K562 (cell line): ENCODE results near the gene HOXB1. TPM values are rescaled to one million over a fixed set of nuclear protein-coding genes. Genes with fewer than 3 reads are reported as not detected.

Experiments
- ASH1L ChIP-seq: fragments of 450-650 bp; IDR thresholded peaks from 2 replicates; pipeline ENCODE4 v1.6.1; 2018; ENCODE audit warnings: borderline replicate concordance, mild to moderate bottlenecking, low read depth; ENCODE audit not compliant: partially characterized antibody
- C11orf30 ChIP-seq: fragments of 450-650 bp; IDR thresholded peaks from 2 replicates; pipeline ENCODE4 v1.6.1; 2016; ENCODE audit warnings: low read depth, mild to moderate bottlenecking
- CEBPB ChIP-seq: fragments of 450-650 bp; IDR thresholded peaks from 2 replicates; pipeline ENCODE4 v1.6.1; 2016; ENCODE audit warnings: missing genetic modification characterization, missing compliant biosample characterization
- CEBPG ChIP-seq, 3 experiments: fragments of 200-800 bp in 1 of 3; sonication (Bioruptor generic) in 1 of 3; sonication (generic) in 1 of 3; formaldehyde crosslinking in 1 of 3; IDR thresholded peaks in 2 of 3; conservative IDR thresholded peaks in 1 of 3; 2 replicates each; pipeline versions ENCODE4 v1.6.1 to v1.8.0; 2016 to 2022; ENCODE audit warnings: missing compliant biosample characterization in 2 of 3, missing genetic modification characterization in 2 of 3, mild to moderate bottlenecking in 1 of 3, missing genetic modification reagents in 1 of 3
- DPF2 ChIP-seq: fragments of 450-650 bp; IDR thresholded peaks from 2 replicates; pipeline ENCODE4 v1.6.1; 2016
- GABPA ChIP-seq: fragments of 200-800 bp; sonication (Bioruptor generic); conservative IDR thresholded peaks from 2 replicates; pipeline ENCODE4 v1.6.1; 2016; ENCODE audit warnings: low read depth, missing genetic modification characterization, missing compliant biosample characterization
- HMG20A ChIP-seq: fragments of 450-650 bp; formaldehyde crosslinking; conservative IDR thresholded peaks from 2 replicates; pipeline ENCODE4 v1.4.0; 2020; ENCODE audit warnings: mild to moderate bottlenecking, mixed read lengths
- L3MBTL2 ChIP-seq: fragments of 450-650 bp; IDR thresholded peaks from 2 replicates; pipeline ENCODE4 v1.6.1; 2016; ENCODE audit warnings: mild to moderate bottlenecking, moderate library complexity
- LEF1 ChIP-seq: fragments of 450-650 bp; IDR thresholded peaks from 2 replicates; pipeline ENCODE4 v1.6.1; 2016; ENCODE audit warnings: mild to moderate bottlenecking
- MIER1 ChIP-seq: fragments of 450-650 bp; IDR thresholded peaks from 2 replicates; pipeline ENCODE4 v1.6.1; 2016; ENCODE audit warnings: antibody characterized with exemption, mild to moderate bottlenecking, low read depth
- SMAD4 ChIP-seq: fragments of 250-450 bp; sonication (Bioruptor Pico); conservative IDR thresholded peaks from 2 replicates; pipeline ENCODE4 v1.8.0; 2021; ENCODE audit warnings: inconsistent platforms, mild to moderate bottlenecking, moderate library complexity
- SMARCC2 ChIP-seq: fragments of 450-650 bp; IDR thresholded peaks from 2 replicates; pipeline ENCODE4 v1.6.1; 2017; ENCODE audit warnings: antibody characterized with exemption, moderate library complexity, mild to moderate bottlenecking, low read depth
- SREBF1 ChIP-seq: fragments of 150-350 bp; IDR thresholded peaks from 2 replicates; pipeline ENCODE4 v1.6.1; 2014; ENCODE audit warnings: antibody characterized with exemption, low read depth, low read length, borderline replicate concordance
- TCFL5 ChIP-seq: fragments of 250-450 bp; sonication (Bioruptor Pico); conservative IDR thresholded peaks from 2 replicates; pipeline ENCODE4 v1.6.1; 2021; ENCODE audit warnings: mild to moderate bottlenecking, moderate library complexity, matching md5 sums
- U2AF1 ChIP-seq: fragments of 200-400 bp; formaldehyde crosslinking; optimal IDR thresholded peaks from 2 replicates; pipeline ENCODE3; 2017; ENCODE audit warnings: mild to moderate bottlenecking, low read depth, low read length, moderate library complexity
- ZNF57 ChIP-seq: fragments of 450-650 bp; formaldehyde crosslinking; IDR thresholded peaks from 2 replicates; pipeline ENCODE4 v1.4.0; 2020; ENCODE audit warnings: mild to moderate bottlenecking, moderate library complexity
- ZNF785 ChIP-seq: fragments of 250-450 bp; sonication (Bioruptor Pico); IDR thresholded peaks from 2 replicates; pipeline ENCODE4 v1.4.0; 2020; ENCODE audit warnings: mild to moderate bottlenecking
- polyA plus RNA-seq, 8 experiments: library from polyadenylated mRNA; depleted of rRNA in 4 of 8; stranded (reverse) in 5 of 8; unstranded in 3 of 8; fragments of >200 nt; fragmentation: Nextera tagmentation in 2 of 8; fragmentation: Illumina TruSeq in 1 of 8; extraction: Ambion mirVana in 2 of 8; extraction: Trizol in 1 of 8; gene quantifications; 2 replicates each; pipeline versions ENCODE4 v1.2.1 to v1.2.3, GENCODE V29; 2011 to 2014; ENCODE audit warnings: inconsistent platforms in 1 of 8, missing spikeins in 1 of 8
- total RNA-seq, 7 experiments: library from RNA; depleted of rRNA in 6 of 7; stranded (reverse); fragments of >200 nt in 6 of 7; fragmentation: Illumina TruSeq in 2 of 7; extraction: Trizol in 2 of 7; gene quantifications; 2 replicates each; pipeline versions ENCODE4 v1.2.1 to v1.2.3, GENCODE V29; 2011 to 2021; ENCODE audit warnings: low replicate concordance in 1 of 7
- TF ChIP-seq, protein P1 (sequence below), 2 experiments: fragments of 450-650 bp in 1 of 2; sonication (generic) in 1 of 2; formaldehyde crosslinking in 1 of 2; IDR thresholded peaks in 1 of 2; conservative IDR thresholded peaks in 1 of 2; 2 replicates each; pipeline versions ENCODE4 v1.6.1 to v1.8.1; 2016 to 2023; ENCODE audit warnings: mild to moderate bottlenecking in 2 of 2, moderate library complexity in 2 of 2, inconsistent platforms in 1 of 2, missing genetic modification reagents in 1 of 2
- TF ChIP-seq, protein P2 (sequence below): fragments of 450-650 bp; formaldehyde crosslinking; IDR thresholded peaks from 2 replicates; pipeline ENCODE4 v1.4.0; 2020; ENCODE audit warnings: mild to moderate bottlenecking, moderate library complexity
- TF ChIP-seq, protein P3 (sequence below): sonication (generic); formaldehyde crosslinking; IDR thresholded peaks from 2 replicates; pipeline ENCODE4 v1.8.0; 2022; ENCODE audit warnings: mild to moderate bottlenecking, low read depth, missing genetic modification reagents
- TF ChIP-seq, protein P4 (sequence below), 3 experiments: IDR thresholded peaks in 2 of 3; conservative IDR thresholded peaks in 1 of 3; 2 replicates each; pipeline ENCODE4 v1.5.1; 2011 to 2012; ENCODE audit warnings: low read length in 3 of 3, mild to moderate bottlenecking in 3 of 3, control low read depth in 2 of 3, improper control_type of control experiment in 1 of 3, inconsistent platforms in 1 of 3, low read depth in 1 of 3, mixed read lengths in 1 of 3, moderate library complexity in 1 of 3; ENCODE audit not compliant: insufficient read depth in 2 of 3
- TF ChIP-seq, protein P5 (sequence below): fragments of 450-650 bp; formaldehyde crosslinking; IDR thresholded peaks from 2 replicates; pipeline ENCODE4 v1.4.0; 2020; ENCODE audit warnings: mild to moderate bottlenecking, mixed read lengths

The HOXB1 gene
- total and polyA plus RNA-seq, 9 of the 15 experiments (the other 6 are each of a cell fraction or from before 2014, with no cell fraction given): 0.04 TPM; not detected in 8

DNA sequence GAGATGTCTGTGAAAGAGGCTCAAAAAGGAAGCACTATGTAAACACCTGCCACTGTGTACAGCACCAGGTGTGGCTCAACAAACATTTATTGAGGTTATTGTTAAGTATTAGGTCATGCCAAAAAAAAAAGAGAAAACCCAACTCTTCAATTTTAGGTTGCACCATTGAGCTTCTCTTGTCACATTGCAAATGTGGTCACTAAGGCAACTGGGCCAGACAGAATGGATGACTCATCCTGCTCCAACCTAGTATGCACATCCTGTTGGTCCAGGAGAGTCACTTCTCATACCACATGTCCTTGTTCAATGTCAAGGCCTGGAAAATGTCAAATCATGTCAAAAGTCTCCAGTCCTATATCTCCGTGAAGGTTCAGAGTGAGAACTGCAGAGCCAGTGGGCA is 25.0 kb downstream of the HOXB1 start (continued):
- peak; percentile 20; the same call in 1 of the 2 replicates for TF ChIP-seq L3MBTL2
- TF ChIP-seq, protein P1, sequence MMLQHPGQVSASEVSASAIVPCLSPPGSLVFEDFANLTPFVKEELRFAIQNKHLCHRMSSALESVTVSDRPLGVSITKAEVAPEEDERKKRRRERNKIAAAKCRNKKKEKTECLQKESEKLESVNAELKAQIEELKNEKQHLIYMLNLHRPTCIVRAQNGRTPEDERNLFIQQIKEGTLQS (IDR thresholded peaks at IDR 0.05): peak; percentile 98
- TF ChIP-seq, protein P1 (CRISPR knock-in tag; conservative IDR thresholded peaks at IDR 0.05): peak; percentile 80
- TF ChIP-seq, protein P2, sequence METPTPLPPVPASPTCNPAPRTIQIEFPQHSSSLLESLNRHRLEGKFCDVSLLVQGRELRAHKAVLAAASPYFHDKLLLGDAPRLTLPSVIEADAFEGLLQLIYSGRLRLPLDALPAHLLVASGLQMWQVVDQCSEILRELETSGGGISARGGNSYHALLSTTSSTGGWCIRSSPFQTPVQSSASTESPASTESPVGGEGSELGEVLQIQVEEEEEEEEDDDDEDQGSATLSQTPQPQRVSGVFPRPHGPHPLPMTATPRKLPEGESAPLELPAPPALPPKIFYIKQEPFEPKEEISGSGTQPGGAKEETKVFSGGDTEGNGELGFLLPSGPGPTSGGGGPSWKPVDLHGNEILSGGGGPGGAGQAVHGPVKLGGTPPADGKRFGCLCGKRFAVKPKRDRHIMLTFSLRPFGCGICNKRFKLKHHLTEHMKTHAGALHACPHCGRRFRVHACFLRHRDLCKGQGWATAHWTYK (CRISPR knock-in tag): no peak
- no peak for TF ChIP-seq ZNF57
- TF ChIP-seq MIER1: no peak
- no peak for TF ChIP-seq HMG20A
- TF ChIP-seq, protein P3, sequence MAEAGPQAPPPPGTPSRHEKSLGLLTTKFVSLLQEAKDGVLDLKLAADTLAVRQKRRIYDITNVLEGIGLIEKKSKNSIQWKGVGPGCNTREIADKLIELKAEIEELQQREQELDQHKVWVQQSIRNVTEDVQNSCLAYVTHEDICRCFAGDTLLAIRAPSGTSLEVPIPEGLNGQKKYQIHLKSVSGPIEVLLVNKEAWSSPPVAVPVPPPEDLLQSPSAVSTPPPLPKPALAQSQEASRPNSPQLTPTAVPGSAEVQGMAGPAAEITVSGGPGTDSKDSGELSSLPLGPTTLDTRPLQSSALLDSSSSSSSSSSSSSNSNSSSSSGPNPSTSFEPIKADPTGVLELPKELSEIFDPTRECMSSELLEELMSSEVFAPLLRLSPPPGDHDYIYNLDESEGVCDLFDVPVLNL: no peak
- no peak for TF ChIP-seq SREBF1
- TF ChIP-seq CEBPG (CRISPR knock-in tag; IDR thresholded peaks at IDR 0.05): no peak
- TF ChIP-seq CEBPG (tag; conservative IDR thresholded peaks at IDR 0.05 in 1 of 2, IDR thresholded peaks at IDR 0.05 in 1 of 2): peak; percentile 67 to 68
- 0 out of 2 replicates have a peak, but pooled peaks have one; percentile 34 for TF ChIP-seq GABPA
- no peak for TF ChIP-seq ASH1L
- peak; percentile 80 for TF ChIP-seq C11orf30
- TF ChIP-seq U2AF1: no peak
- TF ChIP-seq, protein P4, sequence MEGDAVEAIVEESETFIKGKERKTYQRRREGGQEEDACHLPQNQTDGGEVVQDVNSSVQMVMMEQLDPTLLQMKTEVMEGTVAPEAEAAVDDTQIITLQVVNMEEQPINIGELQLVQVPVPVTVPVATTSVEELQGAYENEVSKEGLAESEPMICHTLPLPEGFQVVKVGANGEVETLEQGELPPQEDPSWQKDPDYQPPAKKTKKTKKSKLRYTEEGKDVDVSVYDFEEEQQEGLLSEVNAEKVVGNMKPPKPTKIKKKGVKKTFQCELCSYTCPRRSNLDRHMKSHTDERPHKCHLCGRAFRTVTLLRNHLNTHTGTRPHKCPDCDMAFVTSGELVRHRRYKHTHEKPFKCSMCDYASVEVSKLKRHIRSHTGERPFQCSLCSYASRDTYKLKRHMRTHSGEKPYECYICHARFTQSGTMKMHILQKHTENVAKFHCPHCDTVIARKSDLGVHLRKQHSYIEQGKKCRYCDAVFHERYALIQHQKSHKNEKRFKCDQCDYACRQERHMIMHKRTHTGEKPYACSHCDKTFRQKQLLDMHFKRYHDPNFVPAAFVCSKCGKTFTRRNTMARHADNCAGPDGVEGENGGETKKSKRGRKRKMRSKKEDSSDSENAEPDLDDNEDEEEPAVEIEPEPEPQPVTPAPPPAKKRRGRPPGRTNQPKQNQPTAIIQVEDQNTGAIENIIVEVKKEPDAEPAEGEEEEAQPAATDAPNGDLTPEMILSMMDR (IDR thresholded peaks at IDR 0.05 in 2 of 3, conservative IDR thresholded peaks at IDR 0.05 in 1 of 3; ENCODE audit: insufficient read depth in 2 of 3, low read depth in 1 of 3, low read length in 3 of 3): no peak
- no peak for TF ChIP-seq TCFL5 (CRISPR knock-in tag)
- no peak for TF ChIP-seq LEF1
- TF ChIP-seq, protein P5, sequence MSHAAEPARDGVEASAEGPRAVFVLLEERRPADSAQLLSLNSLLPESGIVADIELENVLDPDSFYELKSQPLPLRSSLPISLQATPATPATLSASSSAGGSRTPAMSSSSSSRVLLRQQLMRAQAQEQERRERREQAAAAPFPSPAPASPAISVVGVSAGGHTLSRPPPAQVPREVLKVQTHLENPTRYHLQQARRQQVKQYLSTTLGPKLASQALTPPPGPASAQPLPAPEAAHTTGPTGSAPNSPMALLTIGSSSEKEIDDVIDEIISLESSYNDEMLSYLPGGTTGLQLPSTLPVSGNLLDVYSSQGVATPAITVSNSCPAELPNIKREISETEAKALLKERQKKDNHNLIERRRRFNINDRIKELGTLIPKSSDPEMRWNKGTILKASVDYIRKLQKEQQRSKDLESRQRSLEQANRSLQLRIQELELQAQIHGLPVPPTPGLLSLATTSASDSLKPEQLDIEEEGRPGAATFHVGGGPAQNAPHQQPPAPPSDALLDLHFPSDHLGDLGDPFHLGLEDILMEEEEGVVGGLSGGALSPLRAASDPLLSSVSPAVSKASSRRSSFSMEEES: no peak
- no peak for TF ChIP-seq ZNF785 (CRISPR knock-in tag)
- TF ChIP-seq CEBPB: peak; percentile 68
- TF ChIP-seq DPF2: peak; percentile 72
- no peak for TF ChIP-seq SMARCC2
- TF ChIP-seq SMAD4 (CRISPR knock-in tag): 0 out of 2 replicates have a peak, but pooled peaks have one; percentile 31
